K562 treated with DMSO at 1 percent for 4 hours (cell line): ENCODE data around the gene BSPRY. TPM values are rescaled to one million over a fixed set of nuclear protein-coding genes. Genes with fewer than 3 reads are reported as not detected.

Experiments
- total RNA-seq: library from RNA; unstranded; fragments of 300-600 nt; gene quantifications from 2 replicates; pipeline ENCODE4 v1.2.3, GENCODE V29; 2022; ENCODE audit not compliant: insufficient read depth

Gene BSPRY
- total RNA-seq, result 0.96 and 1.7 TPM in 2 replicates

GRCh38 chr9:113349445-113350094 is at the start of gene BSPRY:
Gene BSPRY, plus strand, starts transcription at chr9:113349541. Its CDS starts 39 bp downstream, at chr9:113349580.

GRCh38 chr9:113302792-113303418 is 46.4 kb upstream of the BSPRY start, which contains the start of gene RNF183:
Gene RNF183, minus strand, starts transcription at chr9:113303376. Its CDS starts 5,192 bp downstream, at chr9:113298184.

GRCh38 chr9:113340011-113340699 is 9.2 kb upstream of the BSPRY start, which contains the start of gene WDR31:
Gene WDR31, minus strand, starts transcription at chr9:113340275. Its CDS starts 8,253 bp downstream, at chr9:113332022.

DNA sequence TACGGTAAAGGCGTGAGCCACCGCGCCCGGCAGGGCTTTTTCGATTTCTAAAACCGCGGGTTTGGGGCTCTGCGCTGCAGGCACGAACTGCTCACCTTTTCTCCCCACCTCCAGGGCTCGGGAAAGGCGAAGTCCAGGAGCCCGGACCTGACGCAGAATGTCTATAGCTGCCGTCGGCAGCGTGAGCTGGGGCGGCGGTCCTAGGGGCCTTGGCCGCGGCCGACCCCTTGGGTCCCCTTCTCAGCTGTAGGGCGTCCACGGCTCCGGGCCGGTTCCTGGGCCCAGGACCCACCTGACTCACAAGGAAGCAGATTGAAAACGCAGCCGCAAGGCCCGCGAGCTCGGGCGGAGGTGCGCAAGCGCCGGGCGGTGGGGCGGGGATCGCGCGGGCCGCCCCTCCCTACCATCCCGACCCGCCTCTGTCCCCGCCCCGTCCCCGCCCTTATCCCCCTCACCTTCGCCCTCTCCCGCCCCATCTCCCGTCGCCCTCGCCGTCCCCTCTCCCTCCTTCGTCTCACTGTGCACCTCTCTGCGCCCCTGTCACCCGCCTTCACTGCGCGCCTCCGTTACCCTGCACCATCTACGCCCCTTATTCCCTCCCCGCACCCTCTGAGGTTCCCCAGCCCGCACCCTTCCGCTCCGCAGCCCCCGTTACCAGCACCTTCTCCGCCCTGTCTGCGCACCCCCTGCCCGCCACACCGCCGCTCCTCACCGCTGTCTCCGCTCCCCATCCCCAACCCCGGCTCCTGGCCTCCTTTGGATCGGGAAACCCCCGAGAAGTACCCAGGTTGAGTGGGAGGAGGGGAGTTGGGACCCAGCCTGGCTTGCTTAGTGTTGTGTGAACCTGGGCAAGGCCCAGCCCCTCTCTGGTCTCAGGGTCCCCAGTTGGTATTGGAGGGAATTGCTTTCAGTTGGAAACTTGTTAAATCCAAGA is 27.6 kb downstream of the BSPRY start, which contains the start of gene HDHD3:
Gene HDHD3 (minus strand): TSS at position 353 of the 934 bp plus-strand sequence. CDS start 2,632 bp downstream, outside the sequence.

DNA sequence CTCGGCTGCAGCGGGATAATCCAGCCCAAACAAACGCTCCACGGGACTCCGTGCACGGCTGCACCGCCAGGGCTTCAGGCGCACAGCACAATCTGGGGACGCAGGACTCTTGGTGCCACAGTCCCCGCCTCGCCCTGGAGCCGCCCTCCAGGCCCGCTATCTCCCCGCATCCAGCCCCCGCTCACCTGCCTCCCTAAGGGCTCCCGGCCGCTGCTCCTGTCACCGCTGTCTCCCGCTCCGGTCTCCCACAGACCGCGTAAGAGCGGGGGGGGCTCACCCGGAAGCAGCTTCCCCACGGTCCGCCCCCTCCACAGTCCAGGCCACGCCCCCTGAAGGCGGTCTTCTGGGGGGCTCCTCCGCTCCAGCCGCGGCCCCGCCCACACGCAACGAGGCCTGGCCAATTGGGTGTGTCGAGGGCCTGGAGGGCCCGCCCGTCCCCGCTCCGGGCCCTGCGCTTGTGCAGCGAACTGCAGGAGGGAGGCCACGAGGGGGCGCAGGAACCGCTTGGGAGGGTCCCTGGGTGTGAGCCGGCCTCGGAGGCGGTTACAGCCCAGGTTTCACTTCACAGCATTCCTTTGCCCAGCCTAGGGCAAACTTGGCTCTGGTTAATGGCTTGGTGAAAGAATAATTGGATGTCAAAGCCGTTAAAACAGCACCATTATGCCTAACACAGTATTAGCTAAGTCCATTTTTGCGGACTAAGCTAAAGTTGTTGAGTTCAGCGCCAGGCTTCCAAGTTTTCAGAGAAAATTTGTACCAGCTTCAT is 51.9 kb downstream of the BSPRY start, which contains the start of gene ALAD:
Gene ALAD (minus strand): TSS at position 258 of the 766 bp plus-strand sequence. CDS start 7,725 bp downstream, outside the sequence.

GRCh38 chr9:113410207-113410864 is 61.0 kb downstream of the BSPRY start, which contains the start of the genes C9orf43 and POLE3:
Gene C9orf43, plus strand, starts transcription at chr9:113410747. Its CDS starts 2,747 bp downstream, at chr9:113413494.
Gene POLE3, minus strand, starts transcription at chr9:113410675. Its CDS starts 382 bp downstream, at chr9:113410293.

Other genes with a start within 250 kb of the BSPRY start
- gene SLC31A2, start 198.5 kb upstream of the BSPRY start, total RNA-seq, result 1.4 and 2.7 TPM in 2 replicates
- gene FKBP15, start 128.3 kb upstream of the BSPRY start, total RNA-seq, result 8.4 and 14.8 TPM in 2 replicates
- 44.0 and 44.5 TPM in 2 replicates for gene SLC31A1, start 128.0 kb upstream of the BSPRY start, total RNA-seq
- gene CDC26, start 74.0 kb upstream of the BSPRY start, total RNA-seq, result 30.1 TPM in 2 replicates
- 21.6 and 23.5 TPM in 2 replicates for gene PRPF4, start 73.9 kb upstream of the BSPRY start, total RNA-seq
- gene RNF183, start 46.2 kb upstream of the BSPRY start, total RNA-seq, result not detected in 2 replicates
- 2.7 and 3.1 TPM in 2 replicates for gene WDR31, start 9.3 kb upstream of the BSPRY start, total RNA-seq
- 24.7 and 28.0 TPM in 2 replicates for gene HDHD3, start 27.4 kb downstream of the BSPRY start, total RNA-seq
- gene ALAD, start 51.7 kb downstream of the BSPRY start, total RNA-seq, result 34.0 and 36.9 TPM in 2 replicates
- 62.3 and 72.3 TPM in 2 replicates for gene POLE3, start 61.1 kb downstream of the BSPRY start, total RNA-seq
- gene C9orf43, start 61.2 kb downstream of the BSPRY start, total RNA-seq, result not detected in 2 replicates
- 3.4 and 8.2 TPM in 2 replicates for gene RGS3, start 114.2 kb downstream of the BSPRY start, total RNA-seq